ENCODE data around the gene SALL1. TPM values are rescaled to one million over a fixed set of nuclear protein-coding genes. Genes with fewer than 3 reads are reported as not detected.
A peak's percentile ranks its signal among the peaks of the same experiment; 100 is the strongest.

The SALL1 gene
- polyA plus RNA-seq, 1 donor (not counting 4 experiments of a cell fraction or from before 2014, with no cell fraction given), result not detected

DNA sequence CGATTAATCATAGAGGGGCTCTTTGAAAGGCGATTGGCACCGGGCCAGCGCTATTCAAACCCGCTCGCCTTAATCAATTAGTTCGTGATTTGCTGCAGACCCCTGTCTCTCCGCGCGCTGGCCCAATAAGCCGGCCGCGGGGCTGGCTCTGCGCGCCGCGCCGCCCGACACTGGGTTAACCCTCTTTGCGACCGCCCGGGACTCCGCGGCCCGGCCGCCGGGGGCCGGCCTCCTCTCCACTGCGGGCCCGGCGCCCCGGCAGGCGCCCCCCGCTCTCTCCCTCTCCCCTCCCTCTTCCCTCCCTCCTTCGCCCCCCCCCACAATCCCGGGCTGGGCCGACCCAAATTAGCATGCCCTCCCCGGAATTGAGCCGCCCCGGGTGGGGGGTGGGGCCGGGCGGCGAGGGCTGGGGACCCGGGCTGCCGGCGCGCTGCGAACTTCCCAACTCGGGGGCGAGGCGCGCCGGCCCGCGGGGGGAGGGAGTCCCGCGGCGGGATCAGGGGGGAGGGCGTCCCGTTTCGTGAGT, 428 bp upstream of the SALL1 start:
- Histone ChIP-seq H3K4me1 (ENCODE audit: control insufficient read depth, extremely low read depth, insufficient read depth, low read length) (peaks cover 7% of the 10 kb centered on the region), H3K4me2 (ENCODE audit: control insufficient read depth, extremely low read depth, insufficient read depth, low read depth, low read length) (peak overlapping the region; percentile 27), H3K4me3 (ENCODE audit: control insufficient read depth in 2 of 3, extremely low read depth in 1 of 3, insufficient read depth in 2 of 3, low read depth in 1 of 3, low read length in 3 of 3) (peak overlapping the region in 1 of 3 experiments; percentile 32), H3K9me1 (ENCODE audit: control insufficient read depth, extremely low read depth, insufficient read depth, low read length) (no peaks in the 10 kb centered on the region), H3K36me3 (ENCODE audit: control insufficient read depth in 2 of 2, extremely low read depth in 1 of 2, insufficient read depth in 2 of 2, low read length in 2 of 2) (no peaks in the 10 kb centered on the region), H4K20me1 (ENCODE audit: control insufficient read depth, extremely low read depth, insufficient read depth, low read length) (no peaks in the 10 kb centered on the region), H3K9me3 (ENCODE audit: control insufficient read depth, low read depth, low read length) (no peaks in the 10 kb centered on the region), H3K27me3 (ENCODE audit: control insufficient read depth, extremely low read depth, insufficient read depth, low read length) (peaks cover 91% of the 10 kb centered on the region), H2AFZ (ENCODE audit: control insufficient read depth, low read length) (no peak overlapping the region), H3K9ac (ENCODE audit: control insufficient read depth, extremely low read depth, insufficient read depth, low read length) (no peak overlapping the region), H3K79me2 (ENCODE audit: control insufficient read depth, insufficient read depth, low read length) (no peaks in the 10 kb centered on the region), H3K27ac (ENCODE audit: control insufficient read depth, insufficient read depth, low read length) (no peak overlapping the region)
- no peak for TF ChIP-seq EZH2 (IDR thresholded peaks at IDR 0.05; ENCODE audit: low read length)
- TF ChIP-seq, protein P1, sequence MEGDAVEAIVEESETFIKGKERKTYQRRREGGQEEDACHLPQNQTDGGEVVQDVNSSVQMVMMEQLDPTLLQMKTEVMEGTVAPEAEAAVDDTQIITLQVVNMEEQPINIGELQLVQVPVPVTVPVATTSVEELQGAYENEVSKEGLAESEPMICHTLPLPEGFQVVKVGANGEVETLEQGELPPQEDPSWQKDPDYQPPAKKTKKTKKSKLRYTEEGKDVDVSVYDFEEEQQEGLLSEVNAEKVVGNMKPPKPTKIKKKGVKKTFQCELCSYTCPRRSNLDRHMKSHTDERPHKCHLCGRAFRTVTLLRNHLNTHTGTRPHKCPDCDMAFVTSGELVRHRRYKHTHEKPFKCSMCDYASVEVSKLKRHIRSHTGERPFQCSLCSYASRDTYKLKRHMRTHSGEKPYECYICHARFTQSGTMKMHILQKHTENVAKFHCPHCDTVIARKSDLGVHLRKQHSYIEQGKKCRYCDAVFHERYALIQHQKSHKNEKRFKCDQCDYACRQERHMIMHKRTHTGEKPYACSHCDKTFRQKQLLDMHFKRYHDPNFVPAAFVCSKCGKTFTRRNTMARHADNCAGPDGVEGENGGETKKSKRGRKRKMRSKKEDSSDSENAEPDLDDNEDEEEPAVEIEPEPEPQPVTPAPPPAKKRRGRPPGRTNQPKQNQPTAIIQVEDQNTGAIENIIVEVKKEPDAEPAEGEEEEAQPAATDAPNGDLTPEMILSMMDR (optimal IDR thresholded peaks at IDR 0.05 in 1 of 3, IDR thresholded peaks at IDR 0.05 in 1 of 3, conservative IDR thresholded peaks at IDR 0.05 in 1 of 3; ENCODE audit: extremely low read depth in 1 of 3, insufficient read depth in 2 of 3, low read length in 3 of 3), result no peak
- dilution Hi-C loops (cut with MboI; ENCODE audit: extremely low pct_ligation_motif_present, low sequenced_read_pairs), result no loop called here
- DNase-seq (ENCODE audit: low read depth, low spot score) (no peak), FAIRE-seq (no peak)

DNA sequence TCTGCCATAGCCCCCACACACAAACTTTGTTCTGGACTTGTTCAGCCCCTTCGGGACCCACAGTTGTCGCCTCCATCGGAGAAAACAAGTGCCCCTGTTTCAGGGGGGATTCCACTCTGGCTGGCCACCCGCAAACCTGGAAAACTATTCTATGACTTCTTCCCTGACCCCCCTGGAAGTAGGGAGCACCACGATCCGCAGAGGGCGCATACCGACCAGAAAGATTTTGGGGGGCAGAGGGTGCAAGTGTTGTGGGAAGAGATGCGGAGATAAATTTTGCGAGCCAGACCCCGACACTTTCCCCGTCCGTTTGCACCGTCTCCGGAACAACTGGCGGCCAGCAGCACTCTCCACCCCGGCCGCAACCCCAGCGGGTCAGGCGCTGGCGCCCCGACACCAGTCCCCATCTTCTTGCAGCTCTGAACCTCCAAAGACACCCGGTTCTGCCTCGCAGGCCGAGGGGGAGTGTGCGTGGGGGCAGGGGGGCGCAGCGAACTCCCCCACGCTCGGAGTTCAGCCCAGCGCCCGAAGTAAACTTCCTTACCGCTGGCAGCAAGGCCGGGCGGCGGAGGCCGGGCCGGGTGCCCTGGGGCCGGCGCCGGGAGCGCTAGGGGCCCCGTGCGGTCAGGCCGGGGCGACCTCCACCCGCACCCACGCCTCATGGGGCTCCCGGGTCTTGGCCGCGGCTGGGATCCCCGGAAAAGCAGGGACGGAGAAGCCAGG, 744 bp downstream of the SALL1 start:
- FAIRE-seq (no peak), DNase-seq (ENCODE audit: low read depth, low spot score) (no peak)
- Histone ChIP-seq H3K4me3 (ENCODE audit: control insufficient read depth in 2 of 3, extremely low read depth in 1 of 3, insufficient read depth in 2 of 3, low read depth in 1 of 3, low read length in 3 of 3) (no peak overlapping the region), H3K36me3 (ENCODE audit: control insufficient read depth in 2 of 2, extremely low read depth in 1 of 2, insufficient read depth in 2 of 2, low read length in 2 of 2) (no peaks in the 10 kb centered on the region), H3K9ac (ENCODE audit: control insufficient read depth, extremely low read depth, insufficient read depth, low read length) (no peak overlapping the region), H3K27me3 (ENCODE audit: control insufficient read depth, extremely low read depth, insufficient read depth, low read length) (peaks cover 86% of the 10 kb centered on the region), H4K20me1 (ENCODE audit: control insufficient read depth, extremely low read depth, insufficient read depth, low read length) (no peaks in the 10 kb centered on the region), H3K27ac (ENCODE audit: control insufficient read depth, insufficient read depth, low read length) (no peak overlapping the region), H3K4me2 (ENCODE audit: control insufficient read depth, extremely low read depth, insufficient read depth, low read depth, low read length) (no peak overlapping the region), H3K79me2 (ENCODE audit: control insufficient read depth, insufficient read depth, low read length) (no peaks in the 10 kb centered on the region), H3K9me1 (ENCODE audit: control insufficient read depth, extremely low read depth, insufficient read depth, low read length) (no peaks in the 10 kb centered on the region), H2AFZ (ENCODE audit: control insufficient read depth, low read length) (no peak overlapping the region), H3K9me3 (ENCODE audit: control insufficient read depth, low read depth, low read length) (no peaks in the 10 kb centered on the region), H3K4me1 (ENCODE audit: control insufficient read depth, extremely low read depth, insufficient read depth, low read length) (peaks cover 7% of the 10 kb centered on the region)
- TF ChIP-seq EZH2 (IDR thresholded peaks at IDR 0.05; ENCODE audit: low read length), result peak; percentile 90
- TF ChIP-seq, protein P1 (optimal IDR thresholded peaks at IDR 0.05 in 1 of 3, IDR thresholded peaks at IDR 0.05 in 1 of 3, conservative IDR thresholded peaks at IDR 0.05 in 1 of 3; ENCODE audit: extremely low read depth in 1 of 3, insufficient read depth in 2 of 3, low read length in 3 of 3), result no peak
- dilution Hi-C loops (cut with MboI; ENCODE audit: extremely low pct_ligation_motif_present, low sequenced_read_pairs), result no loop called here
